DMS53 (cell line): ENCODE results near the gene C2orf49.

ENCODE experiments used
- DNase-seq: peaks from one replicate; lab custom pipeline; 2025; lab: John Stamatoyannopoulos, UW

Gene C2orf49

DNA sequence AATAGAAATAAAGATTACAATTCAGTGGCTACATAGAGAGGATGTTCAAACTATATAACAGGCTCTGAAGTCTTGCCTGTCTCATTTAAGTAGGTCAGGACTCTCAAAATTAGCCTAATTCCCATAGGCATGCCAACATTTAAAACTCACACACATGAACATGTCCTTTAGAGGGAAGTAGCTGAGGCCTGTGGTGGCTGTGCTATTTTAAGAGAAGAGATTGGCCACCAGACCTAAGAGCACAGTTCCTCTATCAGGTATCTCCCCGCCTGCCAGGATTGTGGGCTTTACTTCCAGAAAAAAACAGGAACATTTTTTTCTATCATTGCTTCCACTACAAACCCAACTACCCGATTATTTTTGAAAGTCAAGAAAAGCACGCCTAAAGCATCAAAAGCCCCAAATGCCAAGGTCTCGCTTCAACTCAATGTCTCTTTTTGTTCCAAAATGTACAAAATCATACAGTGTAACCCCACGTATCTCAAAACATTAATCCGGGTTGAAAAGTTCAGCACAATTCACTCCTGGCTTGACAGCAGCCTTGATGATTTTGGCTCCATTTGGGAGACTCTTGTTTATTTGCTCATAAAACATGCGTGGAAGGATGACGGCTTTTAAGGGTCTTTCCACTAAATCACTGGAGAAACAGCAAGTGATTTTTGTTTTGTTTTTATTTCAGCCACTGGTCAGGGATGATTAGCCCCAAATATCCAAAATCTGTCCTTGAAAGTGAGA, 46.3 kb downstream of the C2orf49 start:
- no peak for DNase-seq

DNA sequence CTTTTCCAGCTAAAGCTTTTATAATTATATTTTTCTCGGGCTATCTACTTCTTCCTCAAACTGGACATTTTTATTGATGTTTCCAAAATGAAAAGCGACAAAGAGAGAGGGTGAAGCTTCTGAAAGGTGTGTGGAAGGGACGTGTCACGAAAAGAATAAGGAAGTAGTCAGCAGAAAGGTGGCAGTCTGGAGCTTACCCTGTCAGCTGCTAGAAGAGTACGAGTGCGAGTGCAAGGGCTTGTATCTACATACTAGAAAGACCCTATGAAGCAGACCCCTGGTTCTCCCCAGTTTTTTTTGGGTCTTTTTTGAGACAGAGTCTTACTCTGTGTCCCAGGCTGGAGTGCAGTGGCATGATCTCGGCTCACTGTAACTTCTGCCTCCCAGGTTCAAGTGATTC, 46.9 kb downstream of the C2orf49 start:
- no peak for DNase-seq

DNA sequence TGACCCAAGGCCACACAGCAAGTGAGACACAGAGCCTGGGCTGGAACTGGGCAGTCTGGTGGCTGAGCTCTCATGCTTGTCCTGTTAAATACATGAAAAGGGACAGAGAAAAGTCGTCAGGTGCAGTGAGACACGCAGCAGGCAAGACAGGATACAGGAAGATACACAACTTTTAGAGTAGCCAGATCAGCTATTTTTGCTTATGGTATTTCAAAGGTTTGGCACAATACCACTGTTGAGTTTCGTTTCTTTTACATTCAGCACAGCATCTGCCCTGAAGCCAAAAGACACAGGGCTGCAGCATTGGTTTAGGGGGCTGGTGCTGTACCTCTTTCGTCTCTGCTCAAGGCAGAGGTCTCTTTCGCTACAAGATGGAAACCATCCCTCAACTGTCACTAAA, 47.5 kb downstream of the C2orf49 start:
- no peak for DNase-seq

DNA sequence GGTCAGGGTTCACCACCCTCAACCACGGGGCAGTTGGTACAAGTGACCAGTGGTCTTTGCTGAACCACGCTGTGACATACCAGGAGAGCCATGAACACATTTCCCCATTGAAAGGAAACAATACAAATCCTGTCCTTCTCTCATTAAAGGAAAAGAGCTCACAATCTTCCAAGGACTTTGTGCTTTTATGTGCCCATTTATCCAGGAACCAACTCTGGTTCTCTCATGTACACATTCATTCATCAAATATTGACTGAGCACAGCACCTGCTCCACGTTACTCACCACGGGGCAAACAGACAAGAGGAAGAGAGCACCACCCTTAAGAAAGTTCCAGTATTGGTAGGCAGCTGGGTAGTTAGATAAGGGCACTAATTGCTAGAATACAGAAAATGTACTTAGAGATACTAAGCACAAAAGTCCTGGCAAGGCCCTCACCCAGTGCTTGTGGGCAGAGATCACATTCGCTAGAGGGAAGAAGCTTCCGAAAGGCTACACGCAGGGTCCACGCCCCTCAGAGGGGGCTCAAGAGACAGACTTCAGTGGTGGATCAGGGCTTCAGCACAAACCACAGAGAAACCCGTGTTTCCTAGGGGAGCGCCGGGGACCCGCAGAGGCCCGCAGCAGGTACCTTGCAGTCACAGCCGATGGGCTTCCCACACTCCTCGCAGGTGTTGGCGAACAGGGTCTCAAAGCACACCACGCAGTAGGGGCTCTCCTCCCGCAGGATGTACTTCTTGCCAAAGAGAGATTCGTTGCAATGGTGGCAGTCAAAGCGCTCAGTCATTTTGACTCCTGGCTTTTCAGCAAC, 48.6 kb downstream of the C2orf49 start:
- DNase-seq, result peak; percentile 85

DNA sequence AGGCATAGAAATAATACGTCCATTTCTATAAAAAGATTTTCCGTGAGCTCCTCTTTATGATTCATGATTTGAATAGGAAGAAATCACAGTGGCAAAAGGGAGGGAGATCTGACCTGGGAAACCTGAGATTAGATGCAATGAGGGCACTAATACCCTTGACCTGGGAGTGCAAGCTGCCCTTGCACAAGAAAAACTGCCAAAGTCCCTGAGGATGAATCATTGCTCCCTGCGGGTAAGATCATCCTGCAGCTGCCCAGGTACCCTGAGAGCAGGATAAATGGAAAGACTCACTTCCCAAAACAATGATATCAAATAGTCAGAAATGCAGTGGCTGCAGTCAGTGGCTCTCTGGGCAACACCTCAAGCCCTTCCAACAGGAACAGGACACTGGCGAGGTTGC, 49.9 kb downstream of the C2orf49 start:
- peak; percentile 26 for DNase-seq

DNA sequence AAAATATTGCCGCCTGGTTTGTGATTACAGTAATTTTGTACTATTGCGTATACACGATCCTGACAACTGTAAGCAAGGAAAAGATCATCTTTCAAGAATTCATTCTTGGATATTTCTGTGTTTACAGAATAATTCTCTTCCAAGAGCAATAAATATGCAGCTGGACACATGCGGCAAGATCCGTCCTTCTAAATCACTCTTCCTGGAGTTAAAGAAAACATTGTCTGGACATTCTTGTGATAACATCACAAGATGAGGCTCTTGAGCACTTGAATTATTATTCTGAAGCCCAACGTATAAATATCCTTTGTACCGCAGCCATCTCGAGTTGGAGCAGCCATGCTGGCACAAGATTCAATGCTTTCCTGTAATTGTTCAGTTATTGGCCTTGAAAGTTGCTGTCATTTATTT, 51.6 kb downstream of the C2orf49 start:
- no peak for DNase-seq

DNA sequence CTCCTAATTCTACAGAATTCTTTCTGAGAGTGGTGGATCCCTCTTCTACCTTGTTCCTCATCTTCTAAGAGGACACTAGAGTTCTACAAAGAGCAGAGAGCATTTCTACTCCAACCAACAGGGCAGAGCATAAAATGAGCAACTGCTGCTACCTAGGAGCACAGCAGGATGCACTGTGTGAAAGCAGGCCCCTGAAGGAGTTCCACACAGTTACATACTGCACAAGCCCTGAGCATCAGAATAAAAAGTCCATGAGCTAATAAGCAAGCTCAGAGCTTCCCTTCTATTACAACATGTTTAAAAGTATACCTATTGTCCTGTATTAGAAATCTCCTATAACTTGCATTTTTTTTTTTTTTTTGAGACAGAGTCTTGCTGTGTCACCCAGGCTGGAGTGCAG, 53.1 kb downstream of the C2orf49 start:
- no peak for DNase-seq

DNA sequence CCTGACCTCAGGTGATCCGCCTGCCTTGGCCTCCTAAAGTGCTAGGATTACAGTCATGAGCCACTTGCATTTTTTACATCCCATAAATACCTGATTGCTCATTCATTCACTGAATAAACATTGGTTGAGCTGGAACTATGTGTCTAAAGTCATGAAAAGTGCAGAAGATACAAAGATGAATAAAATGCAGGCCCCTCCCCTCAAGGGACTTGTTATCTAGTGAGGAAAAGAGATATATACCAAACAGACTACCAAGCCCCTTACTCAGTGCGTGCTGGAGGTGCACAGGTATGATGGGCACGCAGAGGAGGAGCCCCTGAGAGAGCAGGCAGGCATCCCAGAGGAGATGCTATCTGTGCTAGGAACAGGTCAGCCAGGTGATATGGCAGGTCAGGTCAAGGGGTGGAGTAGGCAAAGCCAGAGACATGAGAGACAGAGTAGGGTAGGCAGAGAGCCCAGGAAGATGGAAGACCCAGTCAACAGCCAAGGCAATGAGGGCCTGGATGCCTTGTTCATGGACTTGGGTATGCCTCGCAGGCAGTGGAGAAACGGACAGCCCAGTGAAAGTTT, 53.8 kb downstream of the C2orf49 start:
- DNase-seq, result no peak

DNA sequence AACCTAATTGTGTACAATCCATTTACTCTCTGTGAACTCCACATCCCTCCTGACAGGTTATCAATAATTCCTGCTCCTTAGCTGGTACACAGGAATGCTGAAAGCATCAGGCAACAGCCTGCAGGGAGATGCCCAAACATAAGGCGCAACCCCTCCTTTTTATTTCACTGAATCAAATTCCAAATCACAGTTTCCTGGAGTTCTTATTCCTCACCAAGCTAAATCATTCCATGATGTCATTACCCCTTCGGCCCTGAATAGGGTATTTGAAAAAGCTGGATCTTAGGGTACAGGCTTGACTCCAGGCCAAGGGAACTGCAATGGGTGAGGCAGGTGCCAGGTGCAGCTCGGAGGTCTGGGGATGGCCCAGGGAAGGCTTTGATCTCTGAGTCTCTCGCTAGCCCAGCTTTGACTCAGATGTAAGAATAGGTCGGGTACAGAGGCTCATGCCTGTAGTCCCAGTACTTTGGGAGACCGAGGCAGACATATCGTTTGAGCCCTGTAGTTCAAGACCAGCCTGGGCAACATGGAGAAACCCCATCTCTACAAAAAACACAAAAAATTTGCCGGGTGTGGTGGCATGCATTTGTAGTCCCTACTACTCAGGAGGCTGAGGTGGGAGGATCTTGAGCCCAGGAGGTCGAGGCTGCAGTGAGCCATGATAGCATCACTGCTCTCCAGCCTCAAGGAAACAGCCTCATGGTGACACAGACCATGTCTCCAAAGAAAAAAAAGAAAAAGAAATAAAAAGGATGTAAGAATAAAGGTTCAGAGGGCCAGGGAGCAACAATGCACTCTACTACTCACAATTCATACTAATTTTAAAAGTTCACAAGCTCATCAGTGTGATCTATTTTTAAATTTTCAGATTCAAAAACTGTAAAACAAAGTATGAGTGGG, 54.7 kb downstream of the C2orf49 start:
- DNase-seq, result no peak

DNA sequence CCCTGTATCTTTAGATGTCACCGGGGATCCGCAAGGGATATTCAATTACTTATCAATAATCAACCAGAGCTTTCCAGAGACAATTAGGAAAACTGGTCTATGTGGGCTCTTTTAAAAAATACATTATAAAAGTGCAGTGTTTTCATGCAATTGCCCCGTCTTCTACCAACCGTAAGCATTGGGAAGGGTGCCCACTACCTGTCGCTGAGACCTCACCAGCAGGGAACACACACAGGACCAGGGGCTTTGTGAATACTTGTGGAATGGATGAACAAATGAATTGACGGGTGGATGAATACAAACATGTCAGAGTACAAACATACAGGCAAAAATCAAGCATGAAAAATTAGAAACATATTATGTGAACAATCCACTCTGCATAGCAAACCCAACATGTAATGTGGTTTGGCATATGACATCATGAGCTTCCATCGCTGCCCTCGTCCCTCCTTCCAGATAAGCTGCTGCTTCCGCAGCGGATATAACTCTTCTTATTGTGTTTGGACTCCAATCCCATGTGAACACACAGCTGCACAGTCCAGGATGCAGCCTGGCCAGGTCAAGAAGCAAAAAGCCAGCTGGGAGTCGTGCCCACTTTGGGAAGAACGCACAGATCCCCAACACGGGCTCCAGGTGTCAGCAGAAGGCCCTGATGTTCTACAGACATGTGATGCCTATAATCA, 56.2 kb downstream of the C2orf49 start:
- DNase-seq, result no peak

DNA sequence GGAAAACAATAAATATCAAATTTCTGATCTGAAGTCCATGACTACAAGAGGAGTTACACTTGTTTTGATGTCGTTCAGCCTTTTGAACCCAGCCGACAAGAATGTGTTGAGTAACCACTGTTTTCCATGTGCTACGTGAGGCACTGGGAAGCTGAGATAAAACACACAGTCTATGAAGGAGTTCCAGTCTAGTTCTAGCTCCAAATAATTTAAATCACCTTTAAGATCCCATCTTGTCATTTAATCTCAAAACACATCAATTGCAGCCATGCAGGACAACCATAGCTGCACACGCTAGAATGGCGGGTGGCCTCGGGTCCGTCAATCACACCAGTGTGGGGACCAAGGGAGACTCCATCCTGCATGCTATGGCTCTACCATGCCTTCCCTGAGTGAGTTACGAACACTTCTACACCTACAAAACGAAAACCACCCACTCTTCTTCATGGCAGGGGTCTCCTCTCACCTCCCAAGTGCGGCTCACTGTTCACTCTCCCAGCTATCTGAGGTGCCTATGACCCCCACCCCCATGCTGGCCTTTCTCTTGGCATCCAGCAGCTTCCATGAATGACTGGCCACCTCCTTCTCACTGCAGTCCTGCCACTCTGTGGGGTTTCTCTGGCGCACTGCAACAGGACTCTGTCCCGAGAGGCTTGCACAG, 57.7 kb downstream of the C2orf49 start:
- DNase-seq, result peak; percentile 33

DNA sequence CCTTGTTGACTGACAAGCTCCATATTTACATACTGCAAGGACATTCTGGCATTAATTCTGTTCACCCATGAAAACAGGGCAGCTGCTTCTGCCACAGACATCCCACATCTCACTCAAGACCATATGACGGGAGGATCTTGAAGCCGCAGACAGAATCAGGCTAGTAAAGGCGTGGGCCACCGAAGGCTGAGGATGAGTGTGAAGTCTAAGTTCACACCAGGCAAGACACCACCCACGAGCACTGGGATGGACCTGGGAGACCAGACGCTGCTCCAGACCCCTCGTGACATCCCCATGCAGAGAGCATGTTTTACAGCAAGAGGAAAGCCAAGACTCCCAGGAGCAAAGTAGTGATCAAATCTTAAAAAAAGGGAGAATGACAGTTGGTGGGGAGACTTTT, 58.4 kb downstream of the C2orf49 start:
- peak; percentile 20 for DNase-seq

DNA sequence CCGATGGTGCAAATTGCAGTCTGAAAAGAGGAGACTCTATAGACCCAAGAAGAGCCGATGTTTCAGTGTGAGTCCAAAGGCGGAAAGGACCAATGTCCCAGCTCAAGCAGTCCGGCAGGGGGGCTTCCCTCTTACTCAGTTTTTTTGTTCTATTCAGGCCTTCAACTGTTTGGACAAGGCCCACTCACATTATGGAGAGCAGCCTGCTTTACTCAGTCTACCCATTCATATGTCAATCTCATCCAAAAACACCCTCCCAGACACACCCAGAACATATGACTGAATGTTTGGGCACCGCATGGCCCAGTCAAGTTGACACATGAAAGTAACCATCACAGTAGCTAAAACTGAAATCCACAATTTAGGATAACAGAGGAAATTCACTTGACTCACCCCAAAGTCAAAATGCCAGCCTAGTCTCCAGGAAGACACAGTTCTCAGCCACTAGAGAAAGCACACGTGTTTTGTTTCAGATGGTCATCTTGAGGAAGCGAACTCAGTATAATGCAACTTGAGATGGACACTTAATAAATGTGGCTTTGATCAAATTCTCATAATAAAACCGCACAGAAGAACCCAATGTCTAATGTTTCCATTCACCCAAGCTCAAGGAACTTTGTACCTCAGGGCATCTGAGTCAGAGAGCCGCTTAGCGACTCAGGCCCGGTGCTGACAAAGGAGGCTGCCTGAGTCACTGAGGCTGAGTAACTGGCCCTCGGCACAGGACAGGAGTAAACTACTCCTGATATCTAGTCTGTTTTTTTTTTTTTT, 59.1 kb downstream of the C2orf49 start:
- peak; percentile 84 for DNase-seq

DNA sequence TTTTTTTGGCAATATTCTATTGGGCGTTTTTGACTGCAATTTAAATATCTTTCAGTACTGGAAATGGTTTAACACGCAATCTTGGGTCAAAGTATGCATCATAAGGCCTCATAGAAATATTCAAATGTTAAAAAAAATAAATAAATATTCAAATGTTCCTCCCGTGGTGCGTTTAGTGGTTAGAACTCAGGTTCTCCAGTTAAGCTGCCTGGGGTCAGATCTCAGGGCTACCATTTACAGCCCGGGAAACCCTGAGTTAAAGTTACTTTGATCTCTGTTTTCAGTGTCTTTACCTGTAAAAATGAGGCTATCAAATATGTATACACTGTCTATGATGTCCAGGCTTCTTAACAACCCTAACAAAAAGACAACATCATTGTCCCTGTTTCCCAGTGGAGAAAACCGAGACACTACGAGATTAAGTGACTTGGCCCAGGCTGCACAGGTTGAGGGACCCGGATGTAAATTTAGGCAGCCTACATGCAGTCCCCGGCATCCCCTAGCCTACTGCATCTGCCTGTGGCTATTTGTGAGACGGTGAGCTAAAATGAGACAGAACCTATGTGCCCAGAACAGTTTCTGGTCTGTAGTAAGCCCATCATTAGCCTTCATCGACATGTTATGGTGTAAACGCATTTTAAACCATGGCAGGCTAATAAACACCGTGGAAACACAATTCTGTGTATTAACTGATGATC, 59.8 kb downstream of the C2orf49 start:
- DNase-seq, result peak; percentile 35

DNA sequence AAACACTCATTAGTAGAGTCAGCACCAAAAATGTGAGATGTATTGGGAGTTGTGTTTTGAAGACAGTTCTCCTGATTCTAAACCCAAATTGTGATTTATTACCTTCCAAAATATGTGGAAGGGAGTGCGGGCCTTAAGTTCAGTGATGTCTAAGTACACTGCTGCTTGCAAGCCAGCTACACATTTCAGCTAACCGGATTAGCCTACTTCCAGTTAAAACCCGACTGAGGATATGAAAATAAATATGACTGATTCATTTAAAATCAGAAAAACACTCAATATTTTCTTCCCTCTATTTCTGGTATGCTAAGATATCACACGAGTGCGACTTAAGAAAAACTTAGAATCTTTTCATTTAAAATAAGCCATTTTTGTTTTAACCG, 60.6 kb downstream of the C2orf49 start:
- DNase-seq, result peak; percentile 52

DNA sequence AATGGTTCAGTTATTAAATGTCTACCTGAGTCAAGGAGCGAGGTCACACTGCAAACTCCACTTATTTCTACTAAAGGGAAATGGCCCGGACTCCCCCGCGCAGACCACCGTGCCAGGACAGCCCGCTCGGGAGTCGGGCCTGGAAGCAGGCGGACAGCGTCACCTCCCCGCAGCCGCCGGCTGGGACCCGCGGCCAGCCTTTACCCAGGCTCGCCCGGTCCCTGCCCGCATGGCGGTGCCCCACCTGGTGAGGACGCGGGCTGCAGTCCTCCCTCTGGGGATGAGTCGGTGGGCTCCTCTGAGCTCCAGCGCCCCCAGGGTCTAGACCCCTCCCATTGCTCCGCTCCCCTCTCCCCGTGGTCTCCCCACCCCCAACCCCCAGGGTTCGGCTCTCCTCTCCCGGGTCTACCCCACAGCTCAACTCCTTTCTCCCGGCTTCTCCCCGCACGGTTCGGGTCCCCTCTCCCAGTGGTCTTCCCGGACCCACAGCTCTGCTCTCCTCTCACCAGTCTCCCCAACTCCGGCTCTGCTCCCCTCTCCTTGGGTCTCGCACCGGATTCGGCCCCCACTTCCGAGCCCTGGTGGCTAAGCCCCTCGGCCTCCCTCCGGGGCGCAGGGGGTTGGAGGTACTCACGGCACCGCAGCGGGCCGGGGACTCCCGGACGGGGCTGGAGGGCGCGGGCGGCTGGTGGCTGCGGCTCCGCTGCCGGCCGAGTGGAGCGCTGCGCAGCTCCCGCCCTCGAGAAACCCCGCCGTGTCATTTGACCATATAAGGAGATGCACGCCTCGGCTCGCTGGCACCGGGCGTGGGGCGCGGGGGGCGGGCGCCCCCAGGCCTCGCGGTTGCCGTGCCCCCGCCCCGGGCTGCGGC, 61.2 kb downstream of the C2orf49 start, which contains the start of gene FHL2:
TSS of gene FHL2 (minus strand) at position 716 of the 871 bp plus-strand sequence. CDS start 12,535 bp downstream, outside the sequence.
- peak; percentile 95 for DNase-seq
